BLaER1 treated with 17β-estradiol and CSF1 and Interleukin-3, amounts not matched to agents 10 nM and 100 nM (cell line): ENCODE data around the gene PAIP1.
"Not testable (repeated sequence)": the region's sequence is repeated elsewhere in the genome, so short reads cannot be mapped to it uniquely, and the experiment has no call there.

ENCODE experiments used
- H3K27ac ChIP-seq, 11 experiments: shearing (Covaris generic); formaldehyde crosslinking; 2 replicates each; pipeline ENCODE4 v1.8.1; 2022
- H3K27me3 ChIP-seq, 11 experiments: shearing (Covaris generic); formaldehyde crosslinking; 2 replicates each; pipeline ENCODE4 v1.8.1; 2022
- H3K36me3 ChIP-seq, 11 experiments: shearing (Covaris generic); formaldehyde crosslinking; 2 replicates each; pipeline ENCODE4 v1.8.1; 2022
- H3K4me1 ChIP-seq, 10 experiments: shearing (Covaris generic); formaldehyde crosslinking; 2 replicates each; pipeline ENCODE4 v1.8.1; 2022
- H3K4me2 ChIP-seq, 11 experiments: shearing (Covaris generic); formaldehyde crosslinking; 2 replicates each; pipeline ENCODE4 v1.8.1; 2022
- H3K4me3 ChIP-seq, 10 experiments: shearing (Covaris generic); formaldehyde crosslinking; 2 replicates each; pipeline ENCODE4 v1.8.1; 2022
- H3K9ac ChIP-seq, 11 experiments: shearing (Covaris generic); formaldehyde crosslinking; 2 replicates each; pipeline ENCODE4 v1.8.1; 2022
- H3K9me3 ChIP-seq, 11 experiments: shearing (Covaris generic); formaldehyde crosslinking; replicated peaks in 1 of 11; 2 replicates each; pipeline ENCODE4 v1.8.1; 2022
- H4K20me1 ChIP-seq, 11 experiments: shearing (Covaris generic); formaldehyde crosslinking; 2 replicates each; pipeline ENCODE4 v1.8.1; 2022
- Cebpa-rat ChIP-seq, 11 experiments: shearing (Covaris generic); IDR thresholded peaks; 2 replicates each; pipeline ENCODE4 v1.8.1; 2022

PAIP1 gene

DNA sequence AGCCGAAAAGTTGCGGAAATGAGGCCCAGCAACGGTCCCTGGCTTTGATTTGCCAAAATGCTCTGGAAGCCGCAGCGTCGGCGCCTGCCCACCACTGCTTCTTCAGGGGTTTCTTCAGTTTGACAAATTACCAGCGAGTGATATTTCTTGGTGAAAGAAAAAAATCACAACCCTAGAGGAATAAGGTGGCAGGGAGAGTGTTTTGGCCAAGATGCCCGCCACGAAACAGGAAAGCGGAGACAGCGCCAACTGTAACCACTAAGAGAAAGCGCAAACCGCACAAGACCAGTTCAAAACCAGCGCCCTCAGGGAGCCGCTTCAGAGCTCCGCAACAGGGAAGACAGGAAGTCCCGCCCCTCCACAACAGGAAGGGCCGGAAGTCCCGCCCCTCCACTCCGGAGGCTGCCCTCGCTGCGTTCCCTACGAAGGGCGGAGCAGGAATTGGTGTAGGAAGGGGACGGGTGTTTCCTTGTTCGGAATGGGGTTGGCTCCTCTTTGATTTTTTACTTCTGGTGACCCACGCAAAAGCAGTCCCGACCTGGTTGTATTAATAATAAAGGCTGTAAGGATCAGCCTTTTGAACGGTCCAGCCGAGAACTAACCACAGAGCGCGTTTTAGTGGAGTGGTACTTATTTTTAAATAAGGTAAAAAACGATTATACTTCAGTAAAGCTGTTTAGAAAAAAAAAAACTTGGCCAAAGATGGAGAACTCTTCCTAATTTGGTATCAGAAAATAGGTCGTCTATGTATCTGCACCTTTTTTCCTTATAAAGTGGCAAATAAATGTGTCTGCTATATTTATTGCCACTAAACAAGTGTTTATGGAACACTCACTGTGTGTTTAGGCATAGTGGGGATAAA is 41.8 kb downstream of the PAIP1 start, which contains the start of gene C5orf34:
C5orf34 (minus strand) TSS at position 333 of the 862 bp plus-strand sequence. CDS start 5,809 bp downstream, outside the sequence.
- H3K4me1 ChIP-seq = peaks cover 23 to 27% (median 25%) of the 10 kb centered on the region in 10 experiments
- TF ChIP-seq Cebpa-rat (IDR thresholded peaks at IDR 0.05) = no peak

DNA sequence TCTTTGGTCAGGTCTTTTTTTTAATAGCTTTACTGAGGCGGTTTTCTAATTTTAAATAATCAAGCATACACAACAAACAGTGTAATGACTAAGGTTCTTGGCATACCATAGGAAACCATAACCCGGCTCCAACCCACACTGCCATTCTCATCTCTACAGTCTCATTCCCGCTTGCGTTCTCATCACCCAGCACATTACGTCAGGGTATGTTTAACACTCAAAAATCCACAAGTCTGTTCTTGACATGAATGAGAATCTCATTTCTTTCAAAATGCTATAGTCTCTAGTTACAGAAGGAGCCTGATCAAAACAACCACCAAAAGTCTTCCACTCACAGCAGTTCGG is 42.4 kb downstream of the PAIP1 start:
- H3K4me1 ChIP-seq = peaks cover 23 to 27% (median 25%) of the 10 kb centered on the region in 10 experiments

More for the DNA sequence above, 41.8 kb downstream of the PAIP1 start, which contains the start of gene C5orf34:
- Histone ChIP-seq H3K4me2 (peak within 1 kb of the TSS; percentile 74 to 97 (median 88)), H3K4me3 (peak within 1 kb of the TSS; percentile 59 to 78 (median 71)), H3K9ac (peak within 1 kb of the TSS; percentile 80 to 92 (median 86)), H3K36me3 (peaks cover 0 to 9% (median 4%) of the 10 kb centered on the region in 11 experiments; a peak in 7 of 22 replicates), H3K27me3 (no peaks in the 10 kb centered on the region), H4K20me1 (no peaks in the 10 kb centered on the region), H3K9me3 (peaks cover 0 to 23% (median 11%) of the 10 kb centered on the region in 11 experiments; a peak in 12 of 22 replicates), H3K27ac (peak within 1 kb of the TSS; percentile 80 to 94 (median 88))

DNA sequence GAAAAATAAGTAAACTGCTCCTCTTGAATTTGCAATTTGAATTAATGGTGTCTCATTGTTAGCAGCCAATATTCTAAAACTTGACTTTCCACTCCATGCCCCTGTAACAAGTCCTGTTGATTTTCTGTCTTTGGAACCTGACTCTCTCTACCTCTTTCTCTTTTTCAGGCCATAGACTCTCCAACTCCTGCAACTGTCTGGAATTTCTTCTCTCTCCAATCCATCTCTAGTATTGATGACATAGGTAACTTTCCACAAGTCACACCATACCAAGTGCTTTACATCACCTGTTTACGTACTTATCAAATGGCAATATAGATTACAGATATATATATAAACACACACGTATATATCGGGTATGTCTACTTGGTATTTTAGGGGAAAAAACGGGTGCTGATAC is 42.9 kb downstream of the PAIP1 start:
- no peak for TF ChIP-seq Cebpa-rat (IDR thresholded peaks at IDR 0.05)
- peaks cover 23 to 27% (median 25%) of the 10 kb centered on the region in 10 experiments for H3K4me1 ChIP-seq
- H3K9ac ChIP-seq = peak overlapping the region; percentile 80 to 92 (median 86)
- peaks cover 0 to 23% (median 11%) of the 10 kb centered on the region in 11 experiments; a peak in 12 of 22 replicates for H3K9me3 ChIP-seq
- peak overlapping the region; percentile 74 to 97 (median 88) for H3K4me2 ChIP-seq
- peak overlapping the region; percentile 80 to 94 (median 88); a peak in 21 of 22 replicates for H3K27ac ChIP-seq
- peaks cover under 1 to 16% (median 7%) of the 10 kb centered on the region in 11 experiments; a peak in 20 of 22 replicates for H3K36me3 ChIP-seq
- peak overlapping the region; percentile 59 to 78 (median 71) for H3K4me3 ChIP-seq
- no peaks in the 10 kb centered on the region for H4K20me1 ChIP-seq
- no peaks in the 10 kb centered on the region for H3K27me3 ChIP-seq

More for the DNA sequence above, 42.4 kb downstream of the PAIP1 start:
- no peak for TF ChIP-seq Cebpa-rat (IDR thresholded peaks at IDR 0.05)
- Histone ChIP-seq H4K20me1 (no peaks in the 10 kb centered on the region), H3K9ac (peak overlapping the region; percentile 80 to 92 (median 86)), H3K4me3 (peak overlapping the region; percentile 59 to 78 (median 71)), H3K36me3 (peaks cover 0 to 12% (median 5%) of the 10 kb centered on the region in 11 experiments; a peak in 10 of 22 replicates), H3K27ac (peak overlapping the region; percentile 80 to 94 (median 88); a peak in 21 of 22 replicates), H3K4me2 (peak overlapping the region; percentile 74 to 97 (median 88)), H3K9me3 (peaks cover 0 to 23% (median 11%) of the 10 kb centered on the region in 11 experiments; a peak in 12 of 22 replicates), H3K27me3 (no peaks in the 10 kb centered on the region)

DNA sequence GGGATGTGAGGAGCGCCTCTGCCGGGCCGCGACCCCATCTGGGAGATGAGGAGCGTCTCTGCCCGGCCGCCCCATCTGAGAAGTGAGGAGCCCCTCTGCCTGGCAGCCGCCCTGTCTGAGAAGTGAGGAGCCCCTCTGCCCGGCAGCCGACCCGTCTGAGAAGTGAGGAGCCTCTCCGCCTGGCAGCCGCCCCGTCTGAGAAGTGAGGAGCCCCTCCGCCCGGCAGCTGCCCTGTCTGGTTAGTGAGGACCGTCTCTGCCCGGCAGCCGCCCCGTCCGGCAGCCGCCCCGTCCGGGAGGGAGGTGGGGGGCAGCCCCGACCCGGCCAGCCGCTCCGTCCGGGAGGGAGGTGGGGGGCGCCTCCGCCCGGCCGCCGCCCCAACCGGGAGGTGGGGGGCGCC is 45.8 kb downstream of the PAIP1 start:
- not testable (repeated sequence) for H3K9ac ChIP-seq, H3K27me3 ChIP-seq

DNA sequence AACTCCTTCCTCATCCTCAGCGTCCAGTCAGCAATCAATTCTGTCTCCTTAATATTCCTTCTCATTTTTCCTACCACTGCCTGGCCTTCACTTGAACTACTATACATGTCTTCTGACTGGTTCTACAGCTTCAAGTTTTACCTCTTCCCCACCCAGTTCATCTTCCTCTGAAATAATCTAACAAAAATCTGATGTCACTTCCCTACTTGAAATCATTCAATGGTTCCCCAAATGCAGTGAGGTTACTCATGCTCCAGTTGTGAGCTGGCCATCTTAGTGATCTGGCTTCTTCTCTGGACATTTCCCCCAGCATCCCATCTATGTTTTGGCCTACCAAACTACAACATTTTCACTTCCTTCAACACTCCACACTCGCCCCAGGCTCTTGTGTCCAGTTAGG is 58.3 kb downstream of the PAIP1 start:
- H4K20me1 ChIP-seq = no peaks in the 10 kb centered on the region
- H3K4me1 ChIP-seq = peaks cover 0 to 8% (median 0%) of the 10 kb centered on the region in 10 experiments; a peak in 2 of 20 replicates
- no peaks in the 10 kb centered on the region for H3K27me3 ChIP-seq
- peak overlapping the region in 1 of 11 experiments; percentile 27; a peak in 2 of 22 replicates for H3K4me2 ChIP-seq
- TF ChIP-seq Cebpa-rat (IDR thresholded peaks at IDR 0.05) = no peak
- no peak overlapping the region for H3K4me3 ChIP-seq
- no peak overlapping the region for H3K27ac ChIP-seq
- H3K9ac ChIP-seq = no peak overlapping the region
- H3K36me3 ChIP-seq = peaks cover 13 to 94% (median 40%) of the 10 kb centered on the region in 11 experiments; a peak in 19 of 22 replicates
- no peaks in the 10 kb centered on the region for H3K9me3 ChIP-seq

More for the DNA sequence above, 45.8 kb downstream of the PAIP1 start:
- H3K4me3 ChIP-seq, H3K4me2 ChIP-seq, H3K27ac ChIP-seq, H4K20me1 ChIP-seq: not testable (repeated sequence)
- H3K4me1 ChIP-seq = peaks cover 20 to 24% (median 22%) of the 10 kb centered on the region in 10 experiments
- peaks cover 0 to 23% (median 11%) of the 10 kb centered on the region in 11 experiments; a peak in 12 of 22 replicates for H3K9me3 ChIP-seq
- H3K36me3 ChIP-seq = peaks cover 16 to 45% (median 33%) of the 10 kb centered on the region in 11 experiments; a peak in 21 of 22 replicates

DNA sequence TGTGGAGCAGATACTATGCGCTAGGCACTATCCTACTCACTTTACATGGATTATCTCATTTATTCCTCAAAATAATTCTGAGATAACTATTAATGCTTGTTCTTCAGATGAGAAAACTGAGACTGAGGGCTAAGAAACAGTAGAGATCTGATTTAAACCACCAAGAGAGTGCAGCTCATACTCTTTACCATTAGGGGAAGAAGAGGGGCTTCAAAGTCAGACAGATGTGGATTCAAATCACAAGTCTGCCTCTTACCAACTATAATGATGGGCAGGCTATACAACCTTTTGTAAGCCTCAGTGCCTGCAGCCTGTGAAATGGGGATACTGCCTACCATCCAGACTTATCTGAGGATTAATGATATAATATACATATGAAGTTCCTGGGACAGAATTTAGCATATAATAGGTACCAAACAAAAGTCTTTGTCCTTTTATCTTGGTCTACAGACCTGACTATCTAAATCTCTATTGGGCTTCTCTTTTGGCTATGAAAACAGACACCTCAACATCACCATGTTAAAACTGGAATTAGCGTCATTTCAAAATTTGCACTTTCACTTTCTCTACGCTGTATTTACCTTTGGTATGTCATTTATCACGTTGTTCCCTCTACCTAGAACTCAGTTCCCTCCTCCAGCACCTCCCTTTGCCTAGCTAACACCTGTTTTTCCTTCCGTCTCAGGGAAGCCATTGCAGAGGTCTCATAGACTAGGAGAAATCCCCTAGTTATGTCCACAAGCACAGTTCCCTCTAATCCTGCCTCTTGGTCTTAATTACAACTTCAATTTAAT is 59.4 kb downstream of the PAIP1 start:
- Histone ChIP-seq H3K9ac (no peak overlapping the region), H4K20me1 (no peaks in the 10 kb centered on the region), H3K4me2 (peak overlapping the region in 1 of 11 experiments; percentile 27; a peak in 1 of 22 replicates), H3K4me3 (no peak overlapping the region), H3K27ac (no peak overlapping the region), H3K27me3 (no peaks in the 10 kb centered on the region), H3K9me3 (no peaks in the 10 kb centered on the region), H3K4me1 (peaks cover 0 to 8% (median 0%) of the 10 kb centered on the region in 10 experiments; a peak in 2 of 20 replicates), H3K36me3 (peaks cover 3 to 94% (median 32%) of the 10 kb centered on the region in 11 experiments; a peak in 18 of 22 replicates)
- no peak for TF ChIP-seq Cebpa-rat (IDR thresholded peaks at IDR 0.05)

DNA sequence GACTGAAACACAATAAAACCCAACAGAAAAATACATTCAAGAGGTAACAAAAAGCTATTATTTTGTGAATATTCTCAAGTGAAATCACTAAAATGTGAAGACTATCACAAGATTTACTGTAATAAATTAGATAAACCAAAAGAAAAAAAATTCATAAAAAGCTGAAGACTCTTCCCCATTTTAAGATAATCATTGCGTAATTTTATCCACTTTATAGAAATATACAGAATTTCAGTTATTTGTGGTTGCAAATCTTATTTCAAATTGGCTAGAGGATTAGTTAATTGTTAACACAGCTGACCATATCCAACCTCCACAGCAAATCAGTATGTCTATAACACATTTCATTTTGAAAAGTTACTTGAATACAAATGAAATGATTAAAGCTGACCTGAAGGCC is 65.6 kb downstream of the PAIP1 start:
- peak in 1 of 11 experiments; percentile 49; a peak in 2 of 22 replicates for TF ChIP-seq Cebpa-rat (IDR thresholded peaks at IDR 0.05)
- peaks cover 12 to 92% (median 34%) of the 10 kb centered on the region in 11 experiments; a peak in 21 of 22 replicates for H3K36me3 ChIP-seq

DNA sequence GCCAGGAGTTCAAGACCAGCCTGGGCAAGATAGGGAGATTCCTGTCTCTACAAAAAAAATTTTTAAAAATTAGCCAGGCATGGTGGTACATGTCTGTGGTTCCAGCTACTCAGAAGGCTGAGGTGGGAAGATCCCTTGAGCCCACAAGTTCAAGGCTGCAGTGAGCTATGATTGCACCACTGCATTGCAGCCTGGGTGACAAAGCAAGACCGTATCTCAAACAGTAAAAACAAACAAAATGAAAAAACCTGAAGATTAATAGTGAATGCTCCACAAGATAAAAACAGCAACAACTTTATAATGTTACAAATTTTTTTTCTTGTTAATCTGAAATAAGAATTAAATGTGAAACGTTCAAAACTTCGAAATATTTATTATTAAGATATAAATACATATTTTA is 70.5 kb downstream of the PAIP1 start:
- Histone ChIP-seq H3K4me3 (no peak overlapping the region), H3K36me3 (peaks cover 12 to 47% (median 24%) of the 10 kb centered on the region in 11 experiments; a peak in 21 of 22 replicates), H3K4me2 (peak overlapping the region in 5 of 11 experiments; percentile 73 to 94 (median 86); a peak in 4 of 22 replicates), H3K4me1 (peaks cover 32 to 37% (median 34%) of the 10 kb centered on the region in 10 experiments), H3K27ac (no peak overlapping the region), H3K9ac (no peak overlapping the region), H3K27me3 (no peaks in the 10 kb centered on the region), H4K20me1 (no peaks in the 10 kb centered on the region), H3K9me3 (no peaks in the 10 kb centered on the region)
- TF ChIP-seq Cebpa-rat (IDR thresholded peaks at IDR 0.05) = no peak

More for the DNA sequence above, 65.6 kb downstream of the PAIP1 start:
- Histone ChIP-seq H3K4me2 (no peak overlapping the region), H4K20me1 (no peaks in the 10 kb centered on the region), H3K9me3 (no peaks in the 10 kb centered on the region), H3K4me3 (no peak overlapping the region), H3K27me3 (no peaks in the 10 kb centered on the region), H3K4me1 (peaks cover 0 to under 1% (median under 1%) of the 10 kb centered on the region in 10 experiments; a peak in 9 of 20 replicates), H3K9ac (no peak overlapping the region), H3K27ac (no peak overlapping the region)
